HuH-7 (cell line): ENCODE results near the gene NHEJ1.

ENCODE experiments used
- DNase-seq: peaks from one replicate; pipeline ENCODE4 v3.0.0; 2011; ENCODE audit warnings: low spot score

NHEJ1 gene

GRCh38 chr2:219028996-219029828 lies 131.4 kb downstream of the NHEJ1 start:
- no peak for DNase-seq

- no peak for DNase-seq
These were observed 132.5 kb downstream of the NHEJ1 start for GRCh38 chr2:219028141-219028540.

- DNase-seq: no peak
These were observed 133.0 kb downstream of the NHEJ1 start for GRCh38 chr2:219027511-219028055.

- no peak for DNase-seq
These were observed 133.7 kb downstream of the NHEJ1 start for GRCh38 chr2:219026946-219027345.

- no peak for DNase-seq
These were observed 134.7 kb downstream of the NHEJ1 start for GRCh38 chr2:219025637-219026585.
